HepG2 (cell line): ENCODE results near the gene ARL3. TPM values are rescaled to one million over a fixed set of nuclear protein-coding genes. Genes with fewer than 3 reads are reported as not detected.

Experiments
- ATF1 ChIP-seq: IDR thresholded peaks from 2 replicates; pipeline ENCODE4 v1.6.1; 2016; ENCODE audit warnings: mild to moderate bottlenecking, control low read depth
- EZH2 ChIP-seq: conservative IDR thresholded peaks from 2 replicates; pipeline ENCODE4 v1.6.1; 2012; ENCODE audit warnings: mild to moderate bottlenecking, low read depth, low read length, moderate library complexity
- FOXM1 ChIP-seq: sonication (generic); formaldehyde crosslinking; IDR thresholded peaks from 2 replicates; pipeline ENCODE4 v1.5.0; 2020; ENCODE audit warnings: missing genetic modification reagents
- NFE2 ChIP-seq: sonication (generic); formaldehyde crosslinking; IDR thresholded peaks from 2 replicates; pipeline ENCODE4 v1.4.0; 2020; ENCODE audit warnings: missing genetic modification reagents
- PHF20 ChIP-seq: sonication (generic); formaldehyde crosslinking; IDR thresholded peaks from 2 replicates; pipeline ENCODE4 v1.5.0; 2020; ENCODE audit warnings: mild to moderate bottlenecking, missing genetic modification reagents
- RCOR2 ChIP-seq: IDR thresholded peaks from 2 replicates; pipeline ENCODE4 v1.6.1; 2016; ENCODE audit warnings: missing biosample characterization, missing genetic modification reagents
- RORA ChIP-seq: sonication (generic); formaldehyde crosslinking; IDR thresholded peaks from 2 replicates; pipeline ENCODE4 v1.5.0; 2020; ENCODE audit warnings: mild to moderate bottlenecking, missing genetic modification reagents, moderate library complexity
- SRSF1 ChIP-seq: fragments of 200-400 bp; formaldehyde crosslinking; optimal IDR thresholded peaks from 2 replicates; pipeline ENCODE3; 2017; ENCODE audit warnings: mild to moderate bottlenecking, low read depth, low read length, moderate library complexity
- TSC22D2 ChIP-seq: sonication (generic); formaldehyde crosslinking; IDR thresholded peaks from 2 replicates; pipeline ENCODE4 v1.5.1; 2020; ENCODE audit warnings: missing genetic modification reagents, mild to moderate bottlenecking, borderline replicate concordance
- ZFP62 ChIP-seq: sonication (generic); formaldehyde crosslinking; IDR thresholded peaks from 2 replicates; pipeline ENCODE4 v1.4.0; 2020; ENCODE audit warnings: missing genetic modification reagents
- ZNF138 ChIP-seq: sonication (generic); formaldehyde crosslinking; IDR thresholded peaks from 2 replicates; pipeline ENCODE4 v1.5.0; 2020; ENCODE audit warnings: mild to moderate bottlenecking, low read depth, missing genetic modification reagents
- ZNF207 ChIP-seq: fragments of 450-650 bp; IDR thresholded peaks from 2 replicates; pipeline ENCODE4 v1.6.1; 2016; ENCODE audit warnings: antibody characterized with exemption, borderline replicate concordance
- ZNF33B ChIP-seq: sonication (generic); formaldehyde crosslinking; IDR thresholded peaks from 2 replicates; pipeline ENCODE4 v1.5.1; 2020; ENCODE audit warnings: mild to moderate bottlenecking, missing genetic modification reagents
- ZNF451 ChIP-seq: sonication (generic); formaldehyde crosslinking; IDR thresholded peaks from 2 replicates; pipeline ENCODE4 v1.5.0; 2020; ENCODE audit warnings: mild to moderate bottlenecking, missing genetic modification reagents
- ZNF782 ChIP-seq: sonication (generic); formaldehyde crosslinking; IDR thresholded peaks from 2 replicates; pipeline ENCODE4 v1.4.0; 2020; ENCODE audit warnings: missing genetic modification reagents, mild to moderate bottlenecking, borderline replicate concordance
- ZNF839 ChIP-seq: sonication (generic); formaldehyde crosslinking; IDR thresholded peaks from 2 replicates; pipeline ENCODE4 v1.4.0; 2020; ENCODE audit warnings: missing genetic modification reagents, mild to moderate bottlenecking, borderline replicate concordance
- polyA plus RNA-seq, 8 experiments: library from polyadenylated mRNA; depleted of rRNA in 3 of 8; stranded (reverse) in 7 of 8; unstranded in 1 of 8; fragments of >200 nt; fragmentation: Illumina TruSeq in 4 of 8; extraction: Trizol in 4 of 8; gene quantifications; 2 replicates each; pipeline versions ENCODE4 v1.2.1 to v1.2.3, GENCODE V29; 2011 to 2016; ENCODE audit warnings: low read depth in 4 of 8, missing spikeins in 1 of 8, mixed read lengths in 1 of 8; ENCODE audit not compliant: insufficient read depth in 1 of 8
- total RNA-seq, 5 experiments: library from RNA; depleted of rRNA; stranded (reverse); fragments of >200 nt; fragmentation: Illumina TruSeq; extraction: Trizol; gene quantifications; 2 replicates each; pipeline ENCODE4 v1.2.3, GENCODE V29; 2016; ENCODE audit warnings: low read depth in 1 of 5
- TF ChIP-seq, protein P1 (sequence below): sonication (generic); formaldehyde crosslinking; IDR thresholded peaks from 2 replicates; pipeline ENCODE4 v1.8.0; 2023; ENCODE audit warnings: mild to moderate bottlenecking, missing genetic modification reagents
- TF ChIP-seq, protein P2 (sequence below): fragments of 450-650 bp; IDR thresholded peaks from 2 replicates; pipeline ENCODE4 v1.6.1; 2017; ENCODE audit warnings: mild to moderate bottlenecking
- TF ChIP-seq, protein P3 (sequence below): sonication (generic); formaldehyde crosslinking; IDR thresholded peaks from 2 replicates; pipeline ENCODE4 v1.8.0; 2022; ENCODE audit warnings: low read depth, missing genetic modification reagents
- TF ChIP-seq, protein P4 (sequence below): sonication (generic); formaldehyde crosslinking; IDR thresholded peaks from 2 replicates; pipeline ENCODE4 v1.4.0; 2020; ENCODE audit warnings: missing genetic modification reagents, borderline replicate concordance
- TF ChIP-seq, protein P5 (sequence below): sonication (generic); formaldehyde crosslinking; IDR thresholded peaks from 2 replicates; pipeline ENCODE4 v1.5.0; 2020; ENCODE audit warnings: missing genetic modification reagents
- TF ChIP-seq, protein P6 (sequence below): sonication (generic); formaldehyde crosslinking; IDR thresholded peaks from 2 replicates; pipeline ENCODE4 v1.8.0; 2022; ENCODE audit warnings: missing genetic modification reagents, mild to moderate bottlenecking, borderline replicate concordance

ARL3 gene
- total and polyA plus RNA-seq, 2 of the 13 experiments (the other 11 are each of a cell fraction or from before 2014, with no cell fraction given) = 5.2 to 6.6 TPM

DNA sequence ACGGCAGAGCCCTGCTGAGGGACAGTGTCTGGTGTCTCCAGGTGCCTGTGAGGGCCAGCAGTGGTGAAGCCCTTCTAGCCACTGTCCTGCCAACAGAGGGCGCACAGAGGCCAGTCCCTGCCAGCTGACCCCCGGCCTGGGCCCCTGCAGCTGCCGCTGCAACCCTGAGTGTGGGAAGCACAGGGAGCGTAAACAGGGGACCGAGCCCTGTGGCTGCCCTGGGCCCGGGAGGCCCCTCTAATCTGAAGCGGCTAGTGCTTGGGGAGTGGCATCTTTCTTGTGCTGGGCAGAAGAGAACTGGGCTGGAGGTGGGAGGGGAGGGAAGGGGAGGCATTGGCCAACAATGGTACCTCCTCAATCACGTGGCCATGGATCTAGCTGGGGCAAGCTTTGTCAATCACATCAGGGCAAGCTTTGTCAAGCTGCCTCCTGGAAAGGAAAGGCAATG, 35.3 kb downstream of the ARL3 start (continued):
- TF ChIP-seq, protein P1, sequence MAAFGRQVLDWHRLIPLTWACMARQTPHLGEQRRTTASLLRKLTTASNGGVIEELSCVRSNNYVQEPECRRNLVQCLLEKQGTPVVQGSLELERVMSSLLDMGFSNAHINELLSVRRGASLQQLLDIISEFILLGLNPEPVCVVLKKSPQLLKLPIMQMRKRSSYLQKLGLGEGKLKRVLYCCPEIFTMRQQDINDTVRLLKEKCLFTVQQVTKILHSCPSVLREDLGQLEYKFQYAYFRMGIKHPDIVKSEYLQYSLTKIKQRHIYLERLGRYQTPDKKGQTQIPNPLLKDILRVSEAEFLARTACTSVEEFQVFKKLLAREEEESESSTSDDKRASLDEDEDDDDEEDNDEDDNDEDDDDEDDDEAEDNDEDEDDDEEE (CRISPR knock-in tag) = no peak
- TF ChIP-seq ZNF138 (no peak), RCOR2 (CRISPR knock-in tag) (no peak), NFE2 (CRISPR knock-in tag) (no peak), TSC22D2 (CRISPR knock-in tag) (no peak), RORA (CRISPR knock-in tag) (no peak), ZNF207 (no peak), ZNF451 (CRISPR knock-in tag) (0 out of 2 replicates have a peak, but pooled peaks have one; percentile 51), PHF20 (CRISPR knock-in tag) (no peak), ZNF33B (CRISPR knock-in tag) (no peak), ZFP62 (CRISPR knock-in tag) (no peak), FOXM1 (no peak), ATF1 (CRISPR knock-in tag) (no peak), ZNF782 (CRISPR knock-in tag) (no peak), ZNF839 (CRISPR knock-in tag) (no peak), SRSF1 (no peak), EZH2 (no peak)
- TF ChIP-seq, protein P2, sequence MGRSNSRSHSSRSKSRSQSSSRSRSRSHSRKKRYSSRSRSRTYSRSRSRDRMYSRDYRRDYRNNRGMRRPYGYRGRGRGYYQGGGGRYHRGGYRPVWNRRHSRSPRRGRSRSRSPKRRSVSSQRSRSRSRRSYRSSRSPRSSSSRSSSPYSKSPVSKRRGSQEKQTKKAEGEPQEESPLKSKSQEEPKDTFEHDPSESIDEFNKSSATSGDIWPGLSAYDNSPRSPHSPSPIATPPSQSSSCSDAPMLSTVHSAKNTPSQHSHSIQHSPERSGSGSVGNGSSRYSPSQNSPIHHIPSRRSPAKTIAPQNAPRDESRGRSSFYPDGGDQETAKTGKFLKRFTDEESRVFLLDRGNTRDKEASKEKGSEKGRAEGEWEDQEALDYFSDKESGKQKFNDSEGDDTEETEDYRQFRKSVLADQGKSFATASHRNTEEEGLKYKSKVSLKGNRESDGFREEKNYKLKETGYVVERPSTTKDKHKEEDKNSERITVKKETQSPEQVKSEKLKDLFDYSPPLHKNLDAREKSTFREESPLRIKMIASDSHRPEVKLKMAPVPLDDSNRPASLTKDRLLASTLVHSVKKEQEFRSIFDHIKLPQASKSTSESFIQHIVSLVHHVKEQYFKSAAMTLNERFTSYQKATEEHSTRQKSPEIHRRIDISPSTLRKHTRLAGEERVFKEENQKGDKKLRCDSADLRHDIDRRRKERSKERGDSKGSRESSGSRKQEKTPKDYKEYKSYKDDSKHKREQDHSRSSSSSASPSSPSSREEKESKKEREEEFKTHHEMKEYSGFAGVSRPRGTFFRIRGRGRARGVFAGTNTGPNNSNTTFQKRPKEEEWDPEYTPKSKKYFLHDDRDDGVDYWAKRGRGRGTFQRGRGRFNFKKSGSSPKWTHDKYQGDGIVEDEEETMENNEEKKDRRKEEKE = no peak
- TF ChIP-seq, protein P3, sequence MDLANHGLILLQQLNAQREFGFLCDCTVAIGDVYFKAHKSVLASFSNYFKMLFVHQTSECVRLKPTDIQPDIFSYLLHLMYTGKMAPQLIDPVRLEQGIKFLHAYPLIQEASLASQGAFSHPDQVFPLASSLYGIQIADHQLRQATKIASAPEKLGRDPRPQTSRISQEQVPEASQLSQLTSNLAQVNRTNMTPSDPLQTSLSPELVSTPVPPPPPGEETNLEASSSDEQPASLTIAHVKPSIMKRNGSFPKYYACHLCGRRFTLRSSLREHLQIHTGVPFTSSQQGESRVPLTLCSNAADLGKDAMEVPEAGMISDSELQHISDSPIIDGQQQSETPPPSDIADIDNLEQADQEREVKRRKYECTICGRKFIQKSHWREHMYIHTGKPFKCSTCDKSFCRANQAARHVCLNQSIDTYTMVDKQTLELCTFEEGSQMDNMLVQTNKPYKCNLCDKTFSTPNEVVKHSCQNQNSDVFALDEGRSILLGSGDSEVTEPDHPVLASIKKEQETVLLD (CRISPR knock-in tag) = no peak
- TF ChIP-seq, protein P4, sequence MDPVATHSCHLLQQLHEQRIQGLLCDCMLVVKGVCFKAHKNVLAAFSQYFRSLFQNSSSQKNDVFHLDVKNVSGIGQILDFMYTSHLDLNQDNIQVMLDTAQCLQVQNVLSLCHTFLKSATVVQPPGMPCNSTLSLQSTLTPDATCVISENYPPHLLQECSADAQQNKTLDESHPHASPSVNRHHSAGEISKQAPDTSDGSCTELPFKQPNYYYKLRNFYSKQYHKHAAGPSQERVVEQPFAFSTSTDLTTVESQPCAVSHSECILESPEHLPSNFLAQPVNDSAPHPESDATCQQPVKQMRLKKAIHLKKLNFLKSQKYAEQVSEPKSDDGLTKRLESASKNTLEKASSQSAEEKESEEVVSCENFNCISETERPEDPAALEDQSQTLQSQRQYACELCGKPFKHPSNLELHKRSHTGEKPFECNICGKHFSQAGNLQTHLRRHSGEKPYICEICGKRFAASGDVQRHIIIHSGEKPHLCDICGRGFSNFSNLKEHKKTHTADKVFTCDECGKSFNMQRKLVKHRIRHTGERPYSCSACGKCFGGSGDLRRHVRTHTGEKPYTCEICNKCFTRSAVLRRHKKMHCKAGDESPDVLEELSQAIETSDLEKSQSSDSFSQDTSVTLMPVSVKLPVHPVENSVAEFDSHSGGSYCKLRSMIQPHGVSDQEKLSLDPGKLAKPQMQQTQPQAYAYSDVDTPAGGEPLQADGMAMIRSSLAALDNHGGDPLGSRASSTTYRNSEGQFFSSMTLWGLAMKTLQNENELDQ (CRISPR knock-in tag) = no peak
- TF ChIP-seq, protein P5, sequence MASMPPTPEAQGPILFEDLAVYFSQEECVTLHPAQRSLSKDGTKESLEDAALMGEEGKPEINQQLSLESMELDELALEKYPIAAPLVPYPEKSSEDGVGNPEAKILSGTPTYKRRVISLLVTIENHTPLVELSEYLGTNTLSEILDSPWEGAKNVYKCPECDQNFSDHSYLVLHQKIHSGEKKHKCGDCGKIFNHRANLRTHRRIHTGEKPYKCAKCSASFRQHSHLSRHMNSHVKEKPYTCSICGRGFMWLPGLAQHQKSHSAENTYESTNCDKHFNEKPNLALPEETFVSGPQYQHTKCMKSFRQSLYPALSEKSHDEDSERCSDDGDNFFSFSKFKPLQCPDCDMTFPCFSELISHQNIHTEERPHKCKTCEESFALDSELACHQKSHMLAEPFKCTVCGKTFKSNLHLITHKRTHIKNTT = no peak
- TF ChIP-seq, protein P6, sequence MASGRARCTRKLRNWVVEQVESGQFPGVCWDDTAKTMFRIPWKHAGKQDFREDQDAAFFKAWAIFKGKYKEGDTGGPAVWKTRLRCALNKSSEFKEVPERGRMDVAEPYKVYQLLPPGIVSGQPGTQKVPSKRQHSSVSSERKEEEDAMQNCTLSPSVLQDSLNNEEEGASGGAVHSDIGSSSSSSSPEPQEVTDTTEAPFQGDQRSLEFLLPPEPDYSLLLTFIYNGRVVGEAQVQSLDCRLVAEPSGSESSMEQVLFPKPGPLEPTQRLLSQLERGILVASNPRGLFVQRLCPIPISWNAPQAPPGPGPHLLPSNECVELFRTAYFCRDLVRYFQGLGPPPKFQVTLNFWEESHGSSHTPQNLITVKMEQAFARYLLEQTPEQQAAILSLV = no peak; the same call in 1 of the 2 replicates
